SU-DHL-6 (cell line): ENCODE measurements around the gene CMSS1.

Experiments used
- H2AFZ ChIP-seq: fragments of 200-600 bp; sonication (generic); 2 replicates; pipeline ENCODE4 v1.6.1; 2014; ENCODE audit warnings: low read depth, mild to moderate bottlenecking, moderate library complexity, mixed read lengths, antibody characterized with exemption, low read length; ENCODE audit not compliant: severe bottlenecking
- H3F3A ChIP-seq: fragments of 200-600 bp; shearing (Covaris generic); 2 replicates; pipeline ENCODE4 v1.6.0; 2016; ENCODE audit warnings: antibody characterized with exemption, mild to moderate bottlenecking; ENCODE audit not compliant: insufficient read depth
- H3K27ac ChIP-seq: fragments of 200-600 bp; sonication (generic); 2 replicates; pipeline ENCODE4 v1.5.1; 2016; ENCODE audit warnings: low read depth, mild to moderate bottlenecking, low read length, moderate library complexity, mixed read lengths
- H3K27me3 ChIP-seq: fragments of 200-600 bp; sonication (generic), shearing (Covaris generic); 2 replicates; pipeline ENCODE4 v1.6.0; 2014; ENCODE audit warnings: mild to moderate bottlenecking, low read length
- H3K36me3 ChIP-seq: fragments of 200-600 bp; sonication (generic); 2 replicates; pipeline ENCODE4 v1.6.1; 2014; ENCODE audit warnings: mild to moderate bottlenecking, low read length, mixed read lengths
- H3K4me2 ChIP-seq: fragments of 300-600, 200-600 bp; shearing (Covaris generic), sonication (generic); 2 replicates; pipeline ENCODE4 v1.6.0; 2014; ENCODE audit warnings: low read length, low read depth, mild to moderate bottlenecking; ENCODE audit not compliant: poor library complexity, severe bottlenecking
- H3K4me3 ChIP-seq: fragments of 200-600 bp; sonication (generic); 2 replicates; pipeline ENCODE4 v1.5.1; 2014; ENCODE audit warnings: antibody characterized with exemption, low read length, mild to moderate bottlenecking, mixed read lengths; ENCODE audit not compliant: insufficient read depth, poor library complexity, severe bottlenecking
- H3K79me2 ChIP-seq: fragments of 200-600 bp; sonication (generic); 2 replicates; pipeline ENCODE4 v1.6.1; 2014; ENCODE audit warnings: mild to moderate bottlenecking, low read length, moderate library complexity; ENCODE audit not compliant: insufficient read depth
- H3K9ac ChIP-seq: fragments of 200-600 bp; sonication (generic); 2 replicates; pipeline ENCODE4 v1.7.0; 2014; ENCODE audit warnings: mild to moderate bottlenecking, low read length
- H3K9me2 ChIP-seq: fragments of 200-600 bp; sonication (generic); replicated peaks from 2 replicates; pipeline ENCODE4 v1.6.1; 2014; ENCODE audit warnings: low read length; ENCODE audit not compliant: insufficient read depth
- H3K9me3 ChIP-seq: fragments of 200-600 bp; sonication (generic); 2 replicates; pipeline ENCODE4 v1.6.1; 2014; ENCODE audit warnings: low read length, mixed read lengths; ENCODE audit not compliant: insufficient read depth
- H4K20me1 ChIP-seq: fragments of 200-600 bp; sonication (generic); 2 replicates; pipeline ENCODE4 v1.6.1; 2014; ENCODE audit warnings: low read depth, mild to moderate bottlenecking, antibody characterized with exemption, low read length, moderate library complexity, mixed read lengths
- CTCF ChIP-seq: fragments of 200-600 bp; sonication (generic); IDR thresholded peaks from one replicate; pipeline ENCODE4 v1.5.1; 2017; ENCODE audit warnings: antibody characterized with exemption, mild to moderate bottlenecking, low read length, moderate library complexity; ENCODE audit not compliant: insufficient read depth, poor library complexity, severe bottlenecking
- EZH2phosphoT487 ChIP-seq: fragments of 200-600 bp; sonication (generic), shearing (Covaris generic); conservative IDR thresholded peaks from 2 replicates; pipeline ENCODE4 v1.6.1; 2018; ENCODE audit warnings: mild to moderate bottlenecking, antibody characterized with exemption, low read length, moderate library complexity, mixed read lengths

The CMSS1 gene

GRCh38 chr3:100103558-100104441, 286.1 kb downstream of the CMSS1 start:
- Histone ChIP-seq H4K20me1 (no peaks in the 10 kb centered on the region), H3K36me3 (no peaks in the 10 kb centered on the region), H3K9ac (no peak overlapping the region), H3K27ac (no peak overlapping the region), H3K9me3 (no peaks in the 10 kb centered on the region), H3K9me2 (no peaks in the 10 kb centered on the region), H3F3A (no peaks in the 10 kb centered on the region), H3K79me2 (no peaks in the 10 kb centered on the region), H3K4me2 (no peak overlapping the region), H3K4me3 (no peak overlapping the region), H2AFZ (no peak overlapping the region), H3K27me3 (no peaks in the 10 kb centered on the region)
- TF ChIP-seq CTCF (no peak), EZH2phosphoT487 (no peak)

- no peaks in the 10 kb centered on the region for H3F3A ChIP-seq
- no peak overlapping the region for H3K4me2 ChIP-seq
- no peak overlapping the region for H2AFZ ChIP-seq
- no peaks in the 10 kb centered on the region for H3K79me2 ChIP-seq
- no peaks in the 10 kb centered on the region for H3K9me3 ChIP-seq
- no peak overlapping the region for H3K9ac ChIP-seq
- no peak for TF ChIP-seq EZH2phosphoT487
- no peak for TF ChIP-seq CTCF
- H3K9me2 ChIP-seq: no peaks in the 10 kb centered on the region
- H3K27ac ChIP-seq: no peak overlapping the region
- no peaks in the 10 kb centered on the region for H3K27me3 ChIP-seq
- no peaks in the 10 kb centered on the region for H4K20me1 ChIP-seq
- H3K36me3 ChIP-seq: no peaks in the 10 kb centered on the region
- H3K4me3 ChIP-seq: no peak overlapping the region
These were observed 286.8 kb downstream of the CMSS1 start for GRCh38 chr3:100104442-100104798.

GRCh38 chr3:100104817-100105413, 287.3 kb downstream of the CMSS1 start:
- no peaks in the 10 kb centered on the region for H3K9me3 ChIP-seq
- H3K9me2 ChIP-seq: no peaks in the 10 kb centered on the region
- no peaks in the 10 kb centered on the region for H4K20me1 ChIP-seq
- H3K4me3 ChIP-seq: no peak overlapping the region
- H3K9ac ChIP-seq: no peak overlapping the region
- peak overlapping the region; percentile 30 for H3K4me2 ChIP-seq
- no peaks in the 10 kb centered on the region for H3F3A ChIP-seq
- TF ChIP-seq EZH2phosphoT487 (no peak), CTCF (no peak)
- H3K36me3 ChIP-seq: no peaks in the 10 kb centered on the region
- H3K79me2 ChIP-seq: no peaks in the 10 kb centered on the region
- no peak overlapping the region for H2AFZ ChIP-seq
- no peaks in the 10 kb centered on the region for H3K27me3 ChIP-seq
- peak overlapping the region; percentile 24; the same call in 1 of the 2 replicates for H3K27ac ChIP-seq
